Prostate gland (tissue), 2 donors: ENCODE data around the gene RAB30. TPM values are rescaled to one million over a fixed set of nuclear protein-coding genes. Genes with fewer than 3 reads are reported as not detected.

Experiments
- DNase-seq: peaks from one replicate; pipeline ENCODE4 v3.0.0-alpha.2; 2019; ENCODE audit warnings: low spot score
- H3K27ac ChIP-seq, 2 donors: fragments of 200-600 bp; sonication (generic); 2 replicates each; pipeline ENCODE4 v1.5.1; 2017 to 2019
- H3K27me3 ChIP-seq: fragments of 200-600 bp; sonication (generic); replicated peaks from 2 replicates; pipeline ENCODE4 v1.5.1; 2019; ENCODE audit not compliant: insufficient read depth
- H3K36me3 ChIP-seq, 2 donors: fragments of 200-600 bp; sonication (generic); 1 replicate in 1 of 2; 2 replicates in 1 of 2; pipeline versions ENCODE4 v1.5.1 to v1.8.1; 2017 to 2019
- H3K4me1 ChIP-seq: fragments of 200-600 bp; sonication (generic); replicated peaks from 2 replicates; pipeline ENCODE4 v1.5.1; 2019
- H3K4me3 ChIP-seq, 2 donors: fragments of 200-600 bp; sonication (generic); 2 replicates each; pipeline ENCODE4 v1.5.1; 2017 to 2019
- H3K9me3 ChIP-seq: fragments of 200-600 bp; sonication (generic); 2 replicates; pipeline ENCODE4 v1.5.1; 2017
- CTCF ChIP-seq, 4 experiments: fragments of 200-600 bp in 2 of 4; fragments of 450-650 bp in 2 of 4; sonication (generic) in 2 of 4; IDR thresholded peaks; 1 replicate in 3 of 4; 2 replicates in 1 of 4; pipeline ENCODE4 v1.5.1; 2016 to 2019; ENCODE audit warnings: antibody characterized with exemption in 4 of 4, mild to moderate bottlenecking in 2 of 4, moderate library complexity in 2 of 4
- POLR2A ChIP-seq: fragments of 450-650 bp; IDR thresholded peaks from one replicate; pipeline ENCODE4 v1.6.1; 2016; ENCODE audit warnings: antibody characterized with exemption, mild to moderate bottlenecking
- POLR2AphosphoS5 ChIP-seq: sonication (generic); formaldehyde crosslinking; IDR thresholded peaks from one replicate; pipeline ENCODE4 v1.6.1; 2017; ENCODE audit warnings: antibody characterized with exemption
- WGBS: methylation state at CpG from one replicate; pipeline ENCODE4 v1.1.5; 2018; 5-methylcytosine and 5-hydroxymethylcytosine counted together
- intact Hi-C: fragments of 100-400 bp; cut with DNase I; formaldehyde crosslinking; loops from one replicate; pipeline ENCODE4 v1.14.2; 2022
- total RNA-seq, 2 donors: library from RNA; depleted of rRNA; stranded (reverse); fragments of >200 nt; gene quantifications; one replicate each; pipeline ENCODE4 v1.1.0, GENCODE V29; 2016

Gene RAB30
- total RNA-seq, 2 donors from 2014 or later: 13.3 to 15.9 TPM

- intact Hi-C loops: no loop called here
- no peak overlapping the region for H3K4me3 ChIP-seq
- no peak overlapping the region for H3K27ac ChIP-seq
- DNase-seq: no peak
- H3K4me1 ChIP-seq: no peaks in the 10 kb centered on the region
- no peaks in the 10 kb centered on the region for H3K9me3 ChIP-seq
- TF ChIP-seq CTCF (IDR thresholded peaks at IDR 0.05): no peak
- TF ChIP-seq POLR2AphosphoS5: no peak
- no peak for TF ChIP-seq POLR2A
- no peaks in the 10 kb centered on the region for H3K27me3 ChIP-seq
- no peaks in the 10 kb centered on the region for H3K36me3 ChIP-seq
- WGBS: 86% methylated on average over 3 of the region's 3 CpGs
Measured at GRCh38 chr11:83057721-83058120, 14.0 kb downstream of the RAB30 start.

- H3K36me3 ChIP-seq: no peaks in the 10 kb centered on the region
Measured at GRCh38 chr11:83056611-83057010, 15.1 kb downstream of the RAB30 start.

GRCh38 chr11:83056204-83056603, 15.5 kb downstream of the RAB30 start:
- intact Hi-C loops: no loop called here
- no peak for DNase-seq
- Histone ChIP-seq H3K27me3 (no peaks in the 10 kb centered on the region), H3K27ac (no peak overlapping the region), H3K9me3 (no peaks in the 10 kb centered on the region), H3K4me1 (no peaks in the 10 kb centered on the region), H3K36me3 (no peaks in the 10 kb centered on the region), H3K4me3 (no peak overlapping the region)
- no peak for TF ChIP-seq POLR2A
- no peak for TF ChIP-seq POLR2AphosphoS5
- TF ChIP-seq CTCF (IDR thresholded peaks at IDR 0.05): no peak
- 81% methylated on average over 2 of the region's 2 CpGs for WGBS

More at GRCh38 chr11:83056611-83057010, 15.1 kb downstream of the RAB30 start:
- intact Hi-C loops: no loop called here
- H3K4me3 ChIP-seq: no peak overlapping the region
- no peaks in the 10 kb centered on the region for H3K27me3 ChIP-seq
- H3K27ac ChIP-seq: no peak overlapping the region
- no peaks in the 10 kb centered on the region for H3K9me3 ChIP-seq
- DNase-seq: no peak
- TF ChIP-seq CTCF (IDR thresholded peaks at IDR 0.05) (no peak), POLR2AphosphoS5 (no peak), POLR2A (no peak)
- H3K4me1 ChIP-seq: no peaks in the 10 kb centered on the region
- WGBS: 64% methylated on average over 1 of the region's 1 CpG

GRCh38 chr11:83054904-83055380, 16.8 kb downstream of the RAB30 start:
- DNase-seq: no peak
- H3K4me3 ChIP-seq: no peak overlapping the region
- TF ChIP-seq POLR2A: no peak
- TF ChIP-seq POLR2AphosphoS5: no peak
- H3K27ac ChIP-seq: no peak overlapping the region
- no peaks in the 10 kb centered on the region for H3K4me1 ChIP-seq
- no peaks in the 10 kb centered on the region for H3K36me3 ChIP-seq
- 96% methylated on average over 3 of the region's 3 CpGs for WGBS
- intact Hi-C loops: no loop called here
- no peaks in the 10 kb centered on the region for H3K27me3 ChIP-seq
- H3K9me3 ChIP-seq: no peaks in the 10 kb centered on the region

- TF ChIP-seq CTCF (IDR thresholded peaks at IDR 0.05) (no peak), POLR2AphosphoS5 (no peak), POLR2A (no peak)
- Histone ChIP-seq H3K27ac (no peak overlapping the region), H3K27me3 (no peaks in the 10 kb centered on the region), H3K4me3 (no peak overlapping the region), H3K9me3 (no peaks in the 10 kb centered on the region), H3K4me1 (no peaks in the 10 kb centered on the region), H3K36me3 (no peaks in the 10 kb centered on the region)
- WGBS: 84% methylated on average over 2 of the region's 2 CpGs
- DNase-seq: no peak
- intact Hi-C loops: no loop called here
Measured at GRCh38 chr11:83054001-83054400, 17.7 kb downstream of the RAB30 start.
